ENCODE data around the gene VKORC1. TPM values are rescaled to one million over a fixed set of nuclear protein-coding genes. Genes with fewer than 3 reads are reported as not detected.
A peak's percentile ranks its signal among the peaks of the same experiment; 100 is the strongest.

The VKORC1 gene
- total and polyA plus RNA-seq, 2 experiments from 2014 or later: 89.6 to 100 TPM

GRCh38 chr16:31136287-31136662, 41.7 kb upstream of the VKORC1 start:
- Histone ChIP-seq H3K27ac (ENCODE audit: low read depth) (no peak overlapping the region), H3K9me2 (ENCODE audit: insufficient read depth) (no peaks in the 10 kb centered on the region), H3F3A (replicated peaks; ENCODE audit: low read depth) (0 out of 2 replicates have a peak, but pooled peaks cover 3% of the 10 kb centered on the region), H3K27me3 (ENCODE audit: insufficient read depth) (no peaks in the 10 kb centered on the region), H3K4me1 (ENCODE audit: insufficient read depth) (peaks cover 34% of the 10 kb centered on the region), H3K79me2 (replicated peaks; ENCODE audit: insufficient read depth) (peaks cover 8% of the 10 kb centered on the region; the same call in 1 of the 2 replicates), H2AFZ (no peak overlapping the region), H3K36me3 (ENCODE audit: insufficient read depth) (peaks cover 6% of the 10 kb centered on the region), H3K4me3 (no peak overlapping the region), H3K4me2 (no peak overlapping the region), H4K20me1 (replicated peaks; ENCODE audit: insufficient read depth) (no peaks in the 10 kb centered on the region; the same call in 1 of the 2 replicates)
- no peak for TF ChIP-seq STAT1 (IDR thresholded peaks at IDR 0.05; ENCODE audit: unreplicated experiment)
- no peak for TF ChIP-seq ZNF114 (CRISPR knock-in tag; IDR thresholded peaks at IDR 0.05)
- no peak for TF ChIP-seq JUNB (IDR thresholded peaks at IDR 0.05; ENCODE audit: unreplicated experiment)
- no peak for TF ChIP-seq REST (IDR thresholded peaks at IDR 0.05; ENCODE audit: unreplicated experiment)
- no peak for TF ChIP-seq POLR2AphosphoS5 (IDR thresholded peaks at IDR 0.05; ENCODE audit: low read depth)
- no peak for TF ChIP-seq EZH2 (IDR thresholded peaks at IDR 0.05; ENCODE audit: low read depth, unreplicated experiment)
- TF ChIP-seq EZH2phosphoT487 (IDR thresholded peaks at IDR 0.05; ENCODE audit: unreplicated experiment): no peak
- no peak for TF ChIP-seq ZNF462 (CRISPR knock-in tag; IDR thresholded peaks at IDR 0.05)
- TF ChIP-seq CREB1 (CRISPR knock-in tag; IDR thresholded peaks at IDR 0.05; ENCODE audit: low read depth): no peak
- no peak for TF ChIP-seq ZNF331 (CRISPR knock-in tag; IDR thresholded peaks at IDR 0.05; ENCODE audit: low read depth)
- TF ChIP-seq NANOG (IDR thresholded peaks at IDR 0.05; ENCODE audit: borderline replicate concordance): no peak
- no peak for TF ChIP-seq ETS1 (IDR thresholded peaks at IDR 0.05)
- H3K27me3 Mint-ChIP-seq (ENCODE audit: insufficient read depth, low read depth, poor library complexity): peaks cover 29% of the 10 kb centered on the region
- no peak for DNase-seq (ENCODE audit: low spot score)
- no peak for ATAC-seq
- H3K27ac Mint-ChIP-seq: no peak overlapping the region
- peaks cover 27% of the 10 kb centered on the region for H3K36me3 Mint-ChIP-seq (ENCODE audit: low read depth)
- peaks cover 65% of the 10 kb centered on the region for H3K4me1 Mint-ChIP-seq
- H3K9me3 Mint-ChIP-seq: no peaks in the 10 kb centered on the region; the same call in 2 of the 3 replicates
- H3K4me3 Mint-ChIP-seq: peak overlapping the region; percentile 94

Measured in GM23338 (cell line).